Measurements from ENCODE around the gene PRKCI.

DNA sequence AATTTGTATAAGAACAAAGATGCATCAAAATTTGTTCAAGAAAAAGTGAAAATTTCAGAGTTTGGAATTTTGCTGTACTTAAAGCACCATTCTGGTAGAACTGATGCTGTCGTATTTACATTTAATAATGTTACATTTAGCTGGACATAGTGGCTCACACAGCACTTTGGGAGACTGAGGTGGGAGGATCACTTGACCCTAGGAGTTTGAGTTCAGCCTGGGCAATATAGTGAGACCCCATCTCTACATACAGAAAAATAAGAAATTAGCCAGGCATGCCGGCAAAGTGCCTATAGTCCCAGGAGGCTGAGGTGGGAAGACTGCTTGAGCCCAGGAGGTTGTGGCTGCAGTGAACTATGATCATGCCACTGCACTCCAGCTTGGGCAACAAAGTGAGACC lies 83.8 kb downstream of the PRKCI start:
- TF ChIP-seq EZH2 (optimal IDR thresholded peaks at IDR 0.05; ENCODE audit: low read depth, low read length) (no peak), EZH2phosphoT487 (IDR thresholded peaks at IDR 0.05; ENCODE audit: low read length) (no peak)
- TF ChIP-seq, protein P1, sequence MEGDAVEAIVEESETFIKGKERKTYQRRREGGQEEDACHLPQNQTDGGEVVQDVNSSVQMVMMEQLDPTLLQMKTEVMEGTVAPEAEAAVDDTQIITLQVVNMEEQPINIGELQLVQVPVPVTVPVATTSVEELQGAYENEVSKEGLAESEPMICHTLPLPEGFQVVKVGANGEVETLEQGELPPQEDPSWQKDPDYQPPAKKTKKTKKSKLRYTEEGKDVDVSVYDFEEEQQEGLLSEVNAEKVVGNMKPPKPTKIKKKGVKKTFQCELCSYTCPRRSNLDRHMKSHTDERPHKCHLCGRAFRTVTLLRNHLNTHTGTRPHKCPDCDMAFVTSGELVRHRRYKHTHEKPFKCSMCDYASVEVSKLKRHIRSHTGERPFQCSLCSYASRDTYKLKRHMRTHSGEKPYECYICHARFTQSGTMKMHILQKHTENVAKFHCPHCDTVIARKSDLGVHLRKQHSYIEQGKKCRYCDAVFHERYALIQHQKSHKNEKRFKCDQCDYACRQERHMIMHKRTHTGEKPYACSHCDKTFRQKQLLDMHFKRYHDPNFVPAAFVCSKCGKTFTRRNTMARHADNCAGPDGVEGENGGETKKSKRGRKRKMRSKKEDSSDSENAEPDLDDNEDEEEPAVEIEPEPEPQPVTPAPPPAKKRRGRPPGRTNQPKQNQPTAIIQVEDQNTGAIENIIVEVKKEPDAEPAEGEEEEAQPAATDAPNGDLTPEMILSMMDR (IDR thresholded peaks at IDR 0.05; ENCODE audit: low read length) = no peak
